Mesendoderm (in vitro differentiated cells): Measurements from ENCODE around the gene RLBP1.
"Not testable (repeated sequence)": the region's sequence is repeated elsewhere in the genome, so short reads cannot be mapped to it uniquely, and the experiment has no call there.

Experiments used
- DNase-seq: peaks from one replicate; pipeline ENCODE4 v3.0.0; 2013
- H2AK5ac ChIP-seq: 2 replicates; pipeline ENCODE4 v1.6.1; 2013; ENCODE audit warnings: low read length, inconsistent platforms
- H2BK120ac ChIP-seq: 2 replicates; pipeline ENCODE4 v1.6.1; 2013; ENCODE audit warnings: low read depth, mild to moderate bottlenecking, low read length, moderate library complexity, mixed read lengths
- H2BK15ac ChIP-seq: replicated peaks from 2 replicates; pipeline ENCODE4 v1.6.1; 2013; ENCODE audit warnings: low read depth, mild to moderate bottlenecking, moderate library complexity
- H2BK5ac ChIP-seq: 2 replicates; pipeline ENCODE4 v1.6.1; 2013; ENCODE audit warnings: low read length, inconsistent platforms
- H3K18ac ChIP-seq: 2 replicates; pipeline ENCODE4 v1.6.1; 2013; ENCODE audit warnings: mild to moderate bottlenecking, low read length, mixed read lengths
- H3K23ac ChIP-seq: one replicate; pipeline ENCODE4 v1.6.1; 2013; ENCODE audit warnings: low read length
- H3K27ac ChIP-seq: 2 replicates; pipeline ENCODE4 v1.5.1; 2013; ENCODE audit warnings: low read depth, mild to moderate bottlenecking, inconsistent platforms, low read length, moderate library complexity
- H3K27me3 ChIP-seq: 2 replicates; pipeline ENCODE4 v1.6.1; 2013; ENCODE audit warnings: low read length, control low read depth, mild to moderate bottlenecking, inconsistent platforms; ENCODE audit not compliant: insufficient read depth, poor library complexity
- H3K36me3 ChIP-seq: 2 replicates; pipeline ENCODE4 v1.6.1; 2013; ENCODE audit warnings: low read length, inconsistent platforms; ENCODE audit not compliant: control insufficient read depth, insufficient read depth
- H3K4ac ChIP-seq: one replicate; pipeline ENCODE4 v1.6.1; 2013; ENCODE audit warnings: low read depth, mild to moderate bottlenecking, low read length, moderate library complexity
- H3K4me1 ChIP-seq: 2 replicates; pipeline ENCODE4 v1.6.1; 2013; ENCODE audit warnings: low read depth, low read length, inconsistent platforms; ENCODE audit not compliant: control insufficient read depth
- H3K4me2 ChIP-seq: 2 replicates; pipeline ENCODE4 v1.6.1; 2013; ENCODE audit warnings: low read length
- H3K4me3 ChIP-seq: 2 replicates; pipeline ENCODE4 v1.5.1; 2013; ENCODE audit warnings: mild to moderate bottlenecking, low read length
- H3K56ac ChIP-seq: one replicate; pipeline ENCODE4 v1.6.1; 2013; ENCODE audit warnings: low read length
- H3K79me1 ChIP-seq: 2 replicates; pipeline ENCODE4 v1.6.1; 2013; ENCODE audit warnings: low read length, inconsistent platforms
- H3K79me2 ChIP-seq: 2 replicates; pipeline ENCODE4 v1.6.1; 2013; ENCODE audit warnings: mild to moderate bottlenecking, low read length; ENCODE audit not compliant: control insufficient read depth, insufficient read depth
- H3K9ac ChIP-seq: 2 replicates; pipeline ENCODE4 v1.6.1; 2013; ENCODE audit warnings: low read length, inconsistent platforms
- H4K5ac ChIP-seq: one replicate; pipeline ENCODE4 v1.6.1; 2013; ENCODE audit warnings: low read length
- H4K8ac ChIP-seq: one replicate; pipeline ENCODE4 v1.6.1; 2013; ENCODE audit warnings: low read depth, mild to moderate bottlenecking, control low read depth, low read length, moderate library complexity
- WGBS: extraction: QIAGEN DNeasy Blood & Tissue Kit; methylation state at CpG from one replicate; pipeline ENCODE4 v1.1.7; 2013; ENCODE audit warnings: low lambda C conversion rate, missing lambda C conversion rate; ENCODE audit not compliant: insufficient coverage; ENCODE audit errors: extremely low coverage; 5-methylcytosine and 5-hydroxymethylcytosine counted together

Gene RLBP1

GRCh38 chr15:89243691-89244573 is 22.6 kb upstream of the RLBP1 start, which contains the start of gene FANCI:
TSS of gene FANCI (plus strand) at chr15:89243979. CDS start at chr15:89247648, 3,669 bp downstream.
- Histone ChIP-seq H3K79me1 (peaks cover 9% of the 10 kb centered on the region), H2AK5ac (no peak within 1 kb of the TSS), H3K36me3 (no peaks in the 10 kb centered on the region), H3K27me3 (no peaks in the 10 kb centered on the region), H3K18ac (no peak within 1 kb of the TSS), H2BK5ac (no peak within 1 kb of the TSS), H3K9ac (peak within 1 kb of the TSS; percentile 95), H2BK15ac (no peak within 1 kb of the TSS), H4K5ac (no peak within 1 kb of the TSS), H3K4me3 (peak within 1 kb of the TSS; percentile 99), H3K4ac (peak within 1 kb of the TSS; percentile 8), H3K4me1 (peaks cover 5% of the 10 kb centered on the region), H3K56ac (peak within 1 kb of the TSS; percentile 96), H3K27ac (no peak within 1 kb of the TSS), H3K23ac (peak within 1 kb of the TSS; percentile 37), H4K8ac (no peak within 1 kb of the TSS), H3K79me2 (peaks cover 24% of the 10 kb centered on the region), H2BK120ac (no peak within 1 kb of the TSS), H3K4me2 (peak within 1 kb of the TSS; percentile 75)
- peak; percentile 97 for DNase-seq
- WGBS: no CpG with 5 or more reads among the region's 69 CpGs

- no peak overlapping the region for H3K18ac ChIP-seq
- H2BK120ac ChIP-seq: no peak overlapping the region
- H3K9ac ChIP-seq: peak overlapping the region; percentile 77
- H3K4me2 ChIP-seq: peak overlapping the region; percentile 75
- no peak overlapping the region for H4K8ac ChIP-seq
- peak overlapping the region; percentile 28 for H3K4me3 ChIP-seq
- H3K4ac ChIP-seq: no peak overlapping the region
- no peak for DNase-seq
- WGBS: no CpG with 5 or more reads among the region's 20 CpGs
- H3K27ac ChIP-seq: no peak overlapping the region
- H3K79me2 ChIP-seq: peaks cover 24% of the 10 kb centered on the region
- H3K79me1 ChIP-seq: peaks cover 9% of the 10 kb centered on the region
- no peaks in the 10 kb centered on the region for H3K36me3 ChIP-seq
- peaks cover 5% of the 10 kb centered on the region for H3K4me1 ChIP-seq
- H2AK5ac ChIP-seq: no peak overlapping the region
- no peak overlapping the region for H2BK15ac ChIP-seq
- H2BK5ac ChIP-seq: no peak overlapping the region
- no peak overlapping the region for H3K23ac ChIP-seq
- no peaks in the 10 kb centered on the region for H3K27me3 ChIP-seq
- H4K5ac ChIP-seq: no peak overlapping the region
- peak overlapping the region; percentile 91 for H3K56ac ChIP-seq
These were observed 21.8 kb upstream of the RLBP1 start for GRCh38 chr15:89243046-89243690.

- not testable (repeated sequence) for H2BK15ac ChIP-seq, H3K27ac ChIP-seq, H3K79me2 ChIP-seq, H3K27me3 ChIP-seq, H3K56ac ChIP-seq, H3K4me2 ChIP-seq, H3K4me3 ChIP-seq, H4K5ac ChIP-seq, H2AK5ac ChIP-seq, H3K18ac ChIP-seq, H2BK5ac ChIP-seq, H3K4me1 ChIP-seq, H3K23ac ChIP-seq, H4K8ac ChIP-seq, H3K4ac ChIP-seq, H3K9ac ChIP-seq, H3K36me3 ChIP-seq, DNase-seq, H2BK120ac ChIP-seq, H3K79me1 ChIP-seq
- no CpG with 5 or more reads among the region's 12 CpGs for WGBS
These were observed 18.8 kb upstream of the RLBP1 start for GRCh38 chr15:89239883-89240810.

- Histone ChIP-seq H3K4me1 (no peaks in the 10 kb centered on the region), H4K5ac (no peak overlapping the region), H3K9ac (no peak overlapping the region), H3K56ac (no peak overlapping the region), H3K4ac (no peak overlapping the region), H2AK5ac (no peak overlapping the region), H3K79me2 (no peaks in the 10 kb centered on the region), H3K27ac (no peak overlapping the region), H3K18ac (no peak overlapping the region), H3K23ac (no peak overlapping the region), H3K4me2 (no peak overlapping the region), H3K36me3 (no peaks in the 10 kb centered on the region), H2BK5ac (no peak overlapping the region), H2BK120ac (no peak overlapping the region), H3K79me1 (no peaks in the 10 kb centered on the region), H4K8ac (no peak overlapping the region), H2BK15ac (no peak overlapping the region), H3K27me3 (no peaks in the 10 kb centered on the region), H3K4me3 (no peak overlapping the region)
- DNase-seq: no peak
These were observed 10.5 kb upstream of the RLBP1 start for GRCh38 chr15:89231832-89232231.

GRCh38 chr15:89230277-89230676 is 8.9 kb upstream of the RLBP1 start:
- no peak for DNase-seq
- no peak overlapping the region for H2BK15ac ChIP-seq
- H3K23ac ChIP-seq: no peak overlapping the region
- no CpG with 5 or more reads among the region's 5 CpGs for WGBS
- H3K9ac ChIP-seq: no peak overlapping the region
- no peak overlapping the region for H3K56ac ChIP-seq
- no peak overlapping the region for H3K27ac ChIP-seq
- H2BK5ac ChIP-seq: no peak overlapping the region
- H3K4me3 ChIP-seq: no peak overlapping the region
- H4K8ac ChIP-seq: no peak overlapping the region
- no peaks in the 10 kb centered on the region for H3K27me3 ChIP-seq
- H3K4ac ChIP-seq: no peak overlapping the region
- H2BK120ac ChIP-seq: no peak overlapping the region
- H3K79me1 ChIP-seq: no peaks in the 10 kb centered on the region
- H3K36me3 ChIP-seq: no peaks in the 10 kb centered on the region
- no peak overlapping the region for H4K5ac ChIP-seq
- H3K79me2 ChIP-seq: no peaks in the 10 kb centered on the region
- H2AK5ac ChIP-seq: no peak overlapping the region
- H3K4me2 ChIP-seq: no peak overlapping the region
- H3K18ac ChIP-seq: no peak overlapping the region
- H3K4me1 ChIP-seq: no peaks in the 10 kb centered on the region
